ENCODE measurements around the gene GPR39. TPM values are rescaled to one million over a fixed set of nuclear protein-coding genes. Genes with fewer than 3 reads are reported as not detected.
A peak's percentile ranks its signal among the peaks of the same experiment; 100 is the strongest.

Gene GPR39
- total and polyA plus RNA-seq, 4 donors = 0.23 to 0.42 TPM; not detected in 2

GRCh38 chr2:132662732-132663131, 246.1 kb downstream of the GPR39 start:
- ATAC-seq (ENCODE audit: low FRiP score) = no peak
- Histone ChIP-seq H3K36me3 (ENCODE audit: control insufficient read depth in 1 of 2, insufficient read depth in 2 of 2, low read length in 1 of 2) (no peaks in the 10 kb centered on the region), H3K27me3 (ENCODE audit: control insufficient read depth in 1 of 2, insufficient read depth in 2 of 2, low read length in 1 of 2) (no peaks in the 10 kb centered on the region), H3K27ac (ENCODE audit: low read depth in 1 of 2, low read length in 2 of 2) (no peak overlapping the region), H3K4me1 (ENCODE audit: control insufficient read depth in 1 of 2, insufficient read depth in 2 of 2, low read length in 2 of 2) (no peaks in the 10 kb centered on the region), H3K4me3 (ENCODE audit: low read length in 2 of 2) (no peak overlapping the region), H3K9me3 (ENCODE audit: control insufficient read depth, low read length) (peaks cover 1% of the 10 kb centered on the region)
- 42 to 57% methylated on average over 3 of the region's 3 CpGs for WGBS, 2 donors
- intact Hi-C loops (cut with DNase I) = no loop called here
- no peak for DNase-seq

GRCh38 chr2:132664096-132664495, 247.5 kb downstream of the GPR39 start:
- Histone ChIP-seq H3K4me3 (ENCODE audit: low read length in 2 of 2) (no peak overlapping the region), H3K9me3 (ENCODE audit: control insufficient read depth, low read length) (peaks cover 1% of the 10 kb centered on the region), H3K4me1 (ENCODE audit: control insufficient read depth in 1 of 2, insufficient read depth in 2 of 2, low read length in 2 of 2) (no peaks in the 10 kb centered on the region), H3K36me3 (ENCODE audit: control insufficient read depth in 1 of 2, insufficient read depth in 2 of 2, low read length in 1 of 2) (no peaks in the 10 kb centered on the region), H3K27me3 (ENCODE audit: control insufficient read depth in 1 of 2, insufficient read depth in 2 of 2, low read length in 1 of 2) (no peaks in the 10 kb centered on the region), H3K27ac (ENCODE audit: low read depth in 1 of 2, low read length in 2 of 2) (no peak overlapping the region)
- intact Hi-C loops (cut with DNase I) = no loop called here
- ATAC-seq (ENCODE audit: low FRiP score) = no peak
- DNase-seq = no peak
- WGBS, 2 donors = 78 to 84% methylated on average over 2 of the region's 2 CpGs

DNA sequence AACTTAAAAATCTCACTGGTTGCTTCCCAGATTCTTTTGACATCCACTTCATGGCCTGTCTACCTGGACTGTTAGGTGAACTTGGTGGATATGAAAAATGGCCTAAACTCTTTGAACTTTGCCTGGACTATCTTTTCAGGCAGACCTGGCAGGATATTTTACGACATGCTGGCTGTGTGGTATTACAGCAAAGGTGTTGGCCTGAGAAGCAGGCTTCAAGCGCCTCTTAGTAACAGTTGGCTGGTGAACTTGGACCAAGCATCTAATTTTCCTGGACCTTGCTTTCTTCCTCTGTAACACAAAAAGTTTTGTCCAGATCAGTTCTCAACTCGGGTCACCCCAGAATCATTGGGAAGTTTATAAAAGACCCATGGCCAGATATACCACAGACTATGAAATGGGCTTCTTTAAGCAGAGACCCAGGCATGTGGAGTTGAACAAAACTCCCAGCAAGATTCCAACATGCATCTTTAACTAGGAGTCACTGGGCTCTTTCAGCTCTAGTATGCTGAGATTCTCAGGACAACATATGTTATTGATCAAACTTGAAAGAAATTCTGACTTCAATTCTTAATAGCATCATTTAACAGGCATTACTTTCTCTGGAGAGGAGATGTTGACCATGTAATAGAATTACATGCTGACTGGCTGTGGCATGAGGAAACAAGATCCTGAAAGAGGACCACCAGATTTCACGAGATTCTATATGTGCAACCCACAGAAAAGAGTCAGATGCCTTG, 249.0 kb downstream of the GPR39 start:
- H3K27me3 ChIP-seq (ENCODE audit: control insufficient read depth in 1 of 2, insufficient read depth in 2 of 2, low read length in 1 of 2) = no peaks in the 10 kb centered on the region
- intact Hi-C loops (cut with DNase I) = no loop called here
- H3K36me3 ChIP-seq (ENCODE audit: control insufficient read depth in 1 of 2, insufficient read depth in 2 of 2, low read length in 1 of 2) = no peaks in the 10 kb centered on the region
- DNase-seq = no peak
- peaks cover 1% of the 10 kb centered on the region for H3K9me3 ChIP-seq (ENCODE audit: control insufficient read depth, low read length)
- 75 to 83% methylated on average over 4 of the region's 4 CpGs for WGBS, 2 donors
- no peak overlapping the region for H3K4me3 ChIP-seq (ENCODE audit: low read length in 2 of 2)
- no peaks in the 10 kb centered on the region for H3K4me1 ChIP-seq (ENCODE audit: control insufficient read depth in 1 of 2, insufficient read depth in 2 of 2, low read length in 2 of 2)
- no peak overlapping the region for H3K27ac ChIP-seq (ENCODE audit: low read depth in 1 of 2, low read length in 2 of 2)
- ATAC-seq (ENCODE audit: low FRiP score) = no peak

DNA sequence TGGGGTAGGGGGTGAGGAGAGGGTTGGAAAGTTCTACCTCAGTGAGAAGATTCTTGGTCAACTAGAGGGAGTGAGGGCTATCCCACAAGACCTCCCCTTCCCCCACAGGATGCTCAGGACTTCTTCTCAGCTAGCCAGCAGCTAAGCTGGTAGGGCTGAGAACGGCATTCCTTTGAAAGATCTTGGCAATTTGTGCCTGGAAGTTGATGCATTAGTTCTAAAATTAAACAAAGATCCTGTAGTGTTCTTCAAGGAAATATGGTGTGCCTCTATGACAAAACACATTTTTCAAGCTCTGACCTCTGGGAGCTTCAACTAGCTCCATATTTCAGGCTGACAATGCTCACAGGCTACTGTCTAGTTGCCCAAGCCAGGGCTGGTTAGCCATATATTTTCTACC, 251.1 kb downstream of the GPR39 start:
- no peaks in the 10 kb centered on the region for H3K9me3 ChIP-seq (ENCODE audit: control insufficient read depth, low read length)
- no peak overlapping the region for H3K27ac ChIP-seq (ENCODE audit: low read depth in 1 of 2, low read length in 2 of 2)
- ATAC-seq (ENCODE audit: low FRiP score) (no peak), DNase-seq (no peak)
- no peak overlapping the region for H3K4me3 ChIP-seq (ENCODE audit: low read length in 2 of 2)
- H3K27me3 ChIP-seq (ENCODE audit: control insufficient read depth in 1 of 2, insufficient read depth in 2 of 2, low read length in 1 of 2) = no peaks in the 10 kb centered on the region
- intact Hi-C loops (cut with DNase I) = no loop called here
- no peaks in the 10 kb centered on the region for H3K4me1 ChIP-seq (ENCODE audit: control insufficient read depth in 1 of 2, insufficient read depth in 2 of 2, low read length in 2 of 2)
- no peaks in the 10 kb centered on the region for H3K36me3 ChIP-seq (ENCODE audit: control insufficient read depth in 1 of 2, insufficient read depth in 2 of 2, low read length in 1 of 2)
- 6 to 13% methylated on average over 1 of the region's 1 CpG for WGBS, 2 donors

GRCh38 chr2:132668189-132668823, 251.7 kb downstream of the GPR39 start:
- Histone ChIP-seq H3K27ac (ENCODE audit: low read depth in 1 of 2, low read length in 2 of 2) (no peak overlapping the region), H3K4me3 (ENCODE audit: low read length in 2 of 2) (no peak overlapping the region), H3K27me3 (ENCODE audit: control insufficient read depth in 1 of 2, insufficient read depth in 2 of 2, low read length in 1 of 2) (no peaks in the 10 kb centered on the region), H3K9me3 (ENCODE audit: control insufficient read depth, low read length) (no peaks in the 10 kb centered on the region), H3K36me3 (ENCODE audit: control insufficient read depth in 1 of 2, insufficient read depth in 2 of 2, low read length in 1 of 2) (no peaks in the 10 kb centered on the region), H3K4me1 (ENCODE audit: control insufficient read depth in 1 of 2, insufficient read depth in 2 of 2, low read length in 2 of 2) (no peaks in the 10 kb centered on the region)
- ATAC-seq (ENCODE audit: low FRiP score) = no peak
- intact Hi-C loops (cut with DNase I) = no loop called here
- WGBS, 2 donors = 3 to 6% methylated on average over 24 to 25 of the region's 25 CpGs
- no peak for DNase-seq

DNA sequence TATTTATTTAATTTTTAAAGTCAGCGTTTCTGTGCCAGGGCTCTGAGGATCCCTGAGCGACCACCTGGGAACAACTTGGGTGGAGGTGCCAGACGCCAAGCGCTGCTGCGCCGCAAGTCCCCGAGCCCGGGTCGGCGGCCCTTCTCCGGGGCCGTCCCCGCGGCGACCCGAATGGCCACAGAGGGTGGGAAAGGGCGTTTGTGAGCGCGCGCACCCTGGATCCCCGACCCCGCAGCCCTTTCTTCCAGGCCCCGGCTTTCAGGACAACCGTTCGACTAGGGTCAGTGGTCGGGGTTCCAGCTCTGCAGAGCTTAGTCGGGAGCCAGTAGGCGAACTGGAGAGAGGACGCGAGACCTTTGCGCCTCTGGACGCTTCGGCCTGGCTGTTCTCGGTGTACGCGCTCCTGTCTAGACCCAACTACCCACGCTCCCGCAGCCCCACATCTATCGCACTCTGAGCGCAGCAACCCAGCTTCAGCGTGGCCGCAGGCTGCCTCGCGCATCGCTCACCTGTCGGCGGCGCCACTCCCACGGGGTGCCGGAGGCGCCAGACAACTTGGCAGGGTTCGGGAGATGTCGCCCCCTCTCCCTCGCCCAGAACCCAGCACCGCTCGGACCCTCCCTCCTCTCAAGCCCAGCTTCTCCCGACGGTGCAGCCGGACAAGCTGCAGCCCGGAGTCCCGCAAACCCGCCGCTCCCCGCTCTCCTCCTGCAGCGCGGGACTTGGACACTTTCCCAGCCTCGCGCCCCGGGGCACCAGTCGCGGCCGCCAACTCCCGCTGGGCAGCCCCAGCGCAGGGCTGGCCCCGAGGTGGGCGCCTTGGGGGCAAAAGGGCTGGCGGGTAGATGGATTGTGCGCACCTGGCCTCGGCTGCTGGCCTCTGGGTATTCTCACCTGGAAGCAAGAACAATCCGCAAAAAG, 252.6 kb downstream of the GPR39 start:
- intact Hi-C loops (cut with DNase I) = no loop called here
- no peak overlapping the region for H3K4me3 ChIP-seq (ENCODE audit: low read length in 2 of 2)
- 0 to 1% methylated on average over 75 to 80 of the region's 80 CpGs for WGBS, 2 donors
- H3K27ac ChIP-seq (ENCODE audit: low read depth in 1 of 2, low read length in 2 of 2) = no peak overlapping the region
- no peaks in the 10 kb centered on the region for H3K36me3 ChIP-seq (ENCODE audit: control insufficient read depth in 1 of 2, insufficient read depth in 2 of 2, low read length in 1 of 2)
- H3K9me3 ChIP-seq (ENCODE audit: control insufficient read depth, low read length) = no peaks in the 10 kb centered on the region
- no peak for ATAC-seq (ENCODE audit: low FRiP score)
- H3K4me1 ChIP-seq (ENCODE audit: control insufficient read depth in 1 of 2, insufficient read depth in 2 of 2, low read length in 2 of 2) = no peaks in the 10 kb centered on the region
- H3K27me3 ChIP-seq (ENCODE audit: control insufficient read depth in 1 of 2, insufficient read depth in 2 of 2, low read length in 1 of 2) = no peaks in the 10 kb centered on the region
- DNase-seq = no peak

DNA sequence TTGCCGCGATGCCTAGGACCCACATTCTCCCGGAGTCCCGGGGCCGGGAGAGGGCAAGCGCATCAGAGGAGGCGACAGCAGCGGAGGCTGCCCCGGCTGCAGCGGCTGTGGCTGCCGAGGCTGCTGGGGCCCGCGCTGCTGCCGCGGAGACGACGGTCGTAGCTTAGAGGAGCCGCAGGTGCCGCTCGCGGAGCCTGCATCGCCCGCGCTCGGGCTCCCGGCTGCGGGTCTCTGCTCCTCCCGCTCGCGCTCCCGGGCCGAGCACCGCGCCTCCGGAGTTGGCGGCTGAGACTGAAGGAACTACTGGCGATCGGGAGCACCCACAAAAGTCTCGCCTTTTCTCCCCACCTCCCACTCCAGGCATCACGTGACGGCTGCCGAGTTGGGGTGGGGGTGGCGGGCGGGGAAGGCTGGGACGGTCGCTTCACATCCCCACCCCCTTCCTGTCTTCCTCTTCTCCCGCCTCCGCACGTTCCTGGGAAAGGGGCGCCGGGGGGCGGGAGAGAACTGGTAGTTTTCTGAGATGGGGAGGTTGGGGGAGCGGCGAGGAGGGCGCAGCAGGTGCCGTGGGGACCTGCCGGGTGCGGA, 253.4 kb downstream of the GPR39 start, which contains the start of gene LYPD1:
Gene LYPD1, minus strand, starts transcription at position 298 of the 588 bp plus-strand sequence. Its CDS starts 273 bp downstream, at position 25.
- Histone ChIP-seq H3K9me3 (ENCODE audit: control insufficient read depth, low read length) (no peaks in the 10 kb centered on the region), H3K27me3 (ENCODE audit: control insufficient read depth in 1 of 2, insufficient read depth in 2 of 2, low read length in 1 of 2) (no peaks in the 10 kb centered on the region), H3K27ac (ENCODE audit: low read depth in 1 of 2, low read length in 2 of 2) (no peak within 1 kb of the TSS), H3K4me3 (ENCODE audit: low read length in 2 of 2) (no peak within 1 kb of the TSS), H3K4me1 (ENCODE audit: control insufficient read depth in 1 of 2, insufficient read depth in 2 of 2, low read length in 2 of 2) (no peaks in the 10 kb centered on the region), H3K36me3 (ENCODE audit: control insufficient read depth in 1 of 2, insufficient read depth in 2 of 2, low read length in 1 of 2) (no peaks in the 10 kb centered on the region)
- ATAC-seq (ENCODE audit: low FRiP score) (no peak), DNase-seq (no peak)
- 1% methylated on average over 32 to 59 of the region's 59 CpGs for WGBS, 2 donors
- intact Hi-C loops (cut with DNase I) = no loop called here

GRCh38 chr2:132670496-132671150, 254.0 kb downstream of the GPR39 start:
- Histone ChIP-seq H3K36me3 (ENCODE audit: control insufficient read depth in 1 of 2, insufficient read depth in 2 of 2, low read length in 1 of 2) (no peaks in the 10 kb centered on the region), H3K27me3 (ENCODE audit: control insufficient read depth in 1 of 2, insufficient read depth in 2 of 2, low read length in 1 of 2) (no peaks in the 10 kb centered on the region), H3K4me1 (ENCODE audit: control insufficient read depth in 1 of 2, insufficient read depth in 2 of 2, low read length in 2 of 2) (no peaks in the 10 kb centered on the region), H3K9me3 (ENCODE audit: control insufficient read depth, low read length) (no peaks in the 10 kb centered on the region), H3K4me3 (ENCODE audit: low read length in 2 of 2) (no peak overlapping the region), H3K27ac (ENCODE audit: low read depth in 1 of 2, low read length in 2 of 2) (no peak overlapping the region)
- DNase-seq (peak in 1 of 2 donors; percentile 74), ATAC-seq (ENCODE audit: low FRiP score) (peak; percentile 47)
- intact Hi-C loops (cut with DNase I) = no loop called here
- 1 to 2% methylated on average over 23 to 44 of the region's 44 CpGs for WGBS, 2 donors

All from aorta (tissue), 5 donors.